Fibroblast of skin of left quadriceps (primary cell): Measurements from ENCODE around the gene RASSF8.

Experiments used
- DNase-seq, 2 experiments: peaks; one replicate each; pipeline ENCODE4 v3.0.0-alpha.2; 2013; ENCODE audit warnings: low read depth in 2 of 2

Gene RASSF8

GRCh38 chr12:25993901-25994651 is 35.6 kb downstream of the RASSF8 start:
- DNase-seq = peak; percentile 90 to 92

GRCh38 chr12:25994901-25995625 is 36.6 kb downstream of the RASSF8 start:
- no peak for DNase-seq

- no peak for DNase-seq
These were observed 37.4 kb downstream of the RASSF8 start for GRCh38 chr12:25995906-25996305.

GRCh38 chr12:25996677-25997076 is 38.2 kb downstream of the RASSF8 start:
- no peak for DNase-seq

GRCh38 chr12:25997201-25997963 is 38.9 kb downstream of the RASSF8 start:
- peak; percentile 91 to 92 for DNase-seq

GRCh38 chr12:26000898-26001297 is 42.4 kb downstream of the RASSF8 start:
- no peak for DNase-seq

GRCh38 chr12:26001530-26001929 is 43.0 kb downstream of the RASSF8 start:
- DNase-seq = no peak

GRCh38 chr12:26003065-26003464 is 44.6 kb downstream of the RASSF8 start:
- DNase-seq = no peak

GRCh38 chr12:26007566-26007965 is 49.1 kb downstream of the RASSF8 start:
- DNase-seq = no peak

GRCh38 chr12:26009593-26009992 is 51.1 kb downstream of the RASSF8 start:
- DNase-seq = no peak

GRCh38 chr12:26010293-26010821 is 51.9 kb downstream of the RASSF8 start:
- DNase-seq = no peak

- DNase-seq = peak; percentile 59 to 67
These were observed 52.6 kb downstream of the RASSF8 start for GRCh38 chr12:26011099-26011498.

GRCh38 chr12:26014085-26014484 is 55.6 kb downstream of the RASSF8 start:
- no peak for DNase-seq

GRCh38 chr12:26016516-26016915 is 58.0 kb downstream of the RASSF8 start:
- DNase-seq = no peak

- DNase-seq = no peak
These were observed 59.2 kb downstream of the RASSF8 start for GRCh38 chr12:26017484-26018211.

GRCh38 chr12:26018926-26019325 is 60.4 kb downstream of the RASSF8 start:
- no peak for DNase-seq

GRCh38 chr12:26021534-26021933 is 63.1 kb downstream of the RASSF8 start:
- no peak for DNase-seq

- DNase-seq = no peak
These were observed 63.6 kb downstream of the RASSF8 start for GRCh38 chr12:26022043-26022442.

- DNase-seq = no peak
These were observed 68.2 kb downstream of the RASSF8 start for GRCh38 chr12:26026713-26027112.

- no peak for DNase-seq
These were observed 68.9 kb downstream of the RASSF8 start for GRCh38 chr12:26027401-26027800.

- DNase-seq = no peak
These were observed 70.7 kb downstream of the RASSF8 start for GRCh38 chr12:26028953-26029735.
